SH-SY5Y (cell line): ENCODE data around the gene SRF.

Experiments
- GATA2 ChIP-seq: IDR thresholded peaks from 2 replicates; pipeline ENCODE4 v1.6.1; 2011; ENCODE audit warnings: mild to moderate bottlenecking, low read depth, low read length
- GATA3 ChIP-seq: IDR thresholded peaks from 2 replicates; pipeline ENCODE4 v1.6.1; 2011; ENCODE audit warnings: low read depth, mild to moderate bottlenecking, low read length, moderate library complexity

DNA sequence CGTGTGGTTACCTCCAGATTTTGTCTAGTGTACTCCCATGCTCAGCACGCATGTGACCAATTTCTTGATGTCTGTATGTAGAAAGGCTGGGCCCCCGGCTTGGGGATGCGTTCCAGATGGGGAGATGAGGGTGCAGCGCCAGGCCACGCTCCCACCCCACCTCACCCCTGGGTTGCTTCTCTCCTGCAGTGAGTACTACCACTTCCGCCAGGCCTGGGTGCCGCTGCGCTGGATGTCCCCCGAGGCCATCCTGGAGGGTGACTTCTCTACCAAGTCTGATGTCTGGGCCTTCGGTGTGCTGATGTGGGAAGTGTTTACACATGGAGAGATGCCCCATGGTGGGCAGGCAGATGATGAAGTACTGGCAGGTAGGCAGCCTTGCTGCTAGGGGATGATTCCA, 11.5 kb upstream of the SRF start:
- TF ChIP-seq GATA2 (no peak), GATA3 (no peak)
